Measurements from ENCODE around the gene PITRM1.

GRCh38 chr10:3095373-3096139, 77.0 kb downstream of the PITRM1 start:
- no peak for TF ChIP-seq CREB1 (CRISPR knock-in tag; IDR thresholded peaks at IDR 0.05)
- TF ChIP-seq, protein P1, sequence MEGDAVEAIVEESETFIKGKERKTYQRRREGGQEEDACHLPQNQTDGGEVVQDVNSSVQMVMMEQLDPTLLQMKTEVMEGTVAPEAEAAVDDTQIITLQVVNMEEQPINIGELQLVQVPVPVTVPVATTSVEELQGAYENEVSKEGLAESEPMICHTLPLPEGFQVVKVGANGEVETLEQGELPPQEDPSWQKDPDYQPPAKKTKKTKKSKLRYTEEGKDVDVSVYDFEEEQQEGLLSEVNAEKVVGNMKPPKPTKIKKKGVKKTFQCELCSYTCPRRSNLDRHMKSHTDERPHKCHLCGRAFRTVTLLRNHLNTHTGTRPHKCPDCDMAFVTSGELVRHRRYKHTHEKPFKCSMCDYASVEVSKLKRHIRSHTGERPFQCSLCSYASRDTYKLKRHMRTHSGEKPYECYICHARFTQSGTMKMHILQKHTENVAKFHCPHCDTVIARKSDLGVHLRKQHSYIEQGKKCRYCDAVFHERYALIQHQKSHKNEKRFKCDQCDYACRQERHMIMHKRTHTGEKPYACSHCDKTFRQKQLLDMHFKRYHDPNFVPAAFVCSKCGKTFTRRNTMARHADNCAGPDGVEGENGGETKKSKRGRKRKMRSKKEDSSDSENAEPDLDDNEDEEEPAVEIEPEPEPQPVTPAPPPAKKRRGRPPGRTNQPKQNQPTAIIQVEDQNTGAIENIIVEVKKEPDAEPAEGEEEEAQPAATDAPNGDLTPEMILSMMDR (IDR thresholded peaks at IDR 0.05), result no peak
- TF ChIP-seq, protein P2, sequence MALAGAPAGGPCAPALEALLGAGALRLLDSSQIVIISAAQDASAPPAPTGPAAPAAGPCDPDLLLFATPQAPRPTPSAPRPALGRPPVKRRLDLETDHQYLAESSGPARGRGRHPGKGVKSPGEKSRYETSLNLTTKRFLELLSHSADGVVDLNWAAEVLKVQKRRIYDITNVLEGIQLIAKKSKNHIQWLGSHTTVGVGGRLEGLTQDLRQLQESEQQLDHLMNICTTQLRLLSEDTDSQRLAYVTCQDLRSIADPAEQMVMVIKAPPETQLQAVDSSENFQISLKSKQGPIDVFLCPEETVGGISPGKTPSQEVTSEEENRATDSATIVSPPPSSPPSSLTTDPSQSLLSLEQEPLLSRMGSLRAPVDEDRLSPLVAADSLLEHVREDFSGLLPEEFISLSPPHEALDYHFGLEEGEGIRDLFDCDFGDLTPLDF (CRISPR knock-in tag; IDR thresholded peaks at IDR 0.05), result no peak
- no peak for TF ChIP-seq JUN (CRISPR knock-in tag; IDR thresholded peaks at IDR 0.05)
